ENCODE data around the gene TAAR1. TPM values are rescaled to one million over a fixed set of nuclear protein-coding genes. Genes with fewer than 3 reads are reported as not detected.

The TAAR1 gene
- polyA plus RNA-seq, 1 of the 3 experiments (the other 2 are of a cell fraction) = not detected

DNA sequence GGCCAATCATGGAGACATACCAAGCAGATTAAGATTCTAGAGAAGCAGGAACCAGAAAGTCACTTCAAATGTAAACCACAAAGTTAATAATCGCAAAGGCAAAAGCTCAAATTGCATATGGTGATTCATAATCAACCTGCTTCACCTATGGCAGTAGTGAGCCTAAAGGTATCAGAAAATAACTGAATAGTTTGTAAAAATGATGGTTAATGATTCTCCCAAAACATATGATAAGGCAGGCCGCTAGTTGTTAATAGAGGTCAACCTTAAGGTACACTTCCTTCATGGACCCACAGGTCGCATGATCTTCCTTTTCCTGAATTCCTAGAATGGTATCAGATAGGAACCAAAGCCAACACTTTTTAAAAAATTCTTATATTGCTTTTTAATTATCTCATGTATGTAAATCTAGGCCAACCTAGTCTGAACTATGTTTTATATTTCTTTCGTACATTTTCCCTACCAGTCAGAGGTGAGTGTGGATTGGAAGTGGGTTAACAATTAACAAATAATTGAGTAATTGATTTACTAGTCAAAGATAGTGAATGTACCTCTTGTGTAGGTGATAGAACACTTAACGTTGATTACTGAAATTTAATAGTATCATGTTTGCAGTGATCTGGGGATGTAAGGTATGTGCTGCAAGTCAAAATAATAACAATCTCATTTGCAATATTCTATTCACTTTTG, 51.3 kb downstream of the TAAR1 start:
- H4K20me1 ChIP-seq (ENCODE audit: insufficient read depth) = no peaks in the 10 kb centered on the region
- no peaks in the 10 kb centered on the region; the same call in 1 of the 2 replicates for H3K27me3 ChIP-seq (ENCODE audit: insufficient read depth)
- POLR2A ChIA-PET = no interaction called here
- H3K9me3 ChIP-seq = no peaks in the 10 kb centered on the region
- no peaks in the 10 kb centered on the region for H3K4me1 ChIP-seq (ENCODE audit: control insufficient read depth in 1 of 2, insufficient read depth in 2 of 2, low read depth in 1 of 2, low read length in 1 of 2)
- no peak overlapping the region for H2AFZ ChIP-seq (ENCODE audit: low read depth)
- no peaks in the 10 kb centered on the region for H3F3A ChIP-seq (replicated peaks; ENCODE audit: insufficient read depth)
- no peak overlapping the region for H3K27ac ChIP-seq (ENCODE audit: low read depth in 2 of 2, low read length in 1 of 2)
- TF ChIP-seq, protein P1, sequence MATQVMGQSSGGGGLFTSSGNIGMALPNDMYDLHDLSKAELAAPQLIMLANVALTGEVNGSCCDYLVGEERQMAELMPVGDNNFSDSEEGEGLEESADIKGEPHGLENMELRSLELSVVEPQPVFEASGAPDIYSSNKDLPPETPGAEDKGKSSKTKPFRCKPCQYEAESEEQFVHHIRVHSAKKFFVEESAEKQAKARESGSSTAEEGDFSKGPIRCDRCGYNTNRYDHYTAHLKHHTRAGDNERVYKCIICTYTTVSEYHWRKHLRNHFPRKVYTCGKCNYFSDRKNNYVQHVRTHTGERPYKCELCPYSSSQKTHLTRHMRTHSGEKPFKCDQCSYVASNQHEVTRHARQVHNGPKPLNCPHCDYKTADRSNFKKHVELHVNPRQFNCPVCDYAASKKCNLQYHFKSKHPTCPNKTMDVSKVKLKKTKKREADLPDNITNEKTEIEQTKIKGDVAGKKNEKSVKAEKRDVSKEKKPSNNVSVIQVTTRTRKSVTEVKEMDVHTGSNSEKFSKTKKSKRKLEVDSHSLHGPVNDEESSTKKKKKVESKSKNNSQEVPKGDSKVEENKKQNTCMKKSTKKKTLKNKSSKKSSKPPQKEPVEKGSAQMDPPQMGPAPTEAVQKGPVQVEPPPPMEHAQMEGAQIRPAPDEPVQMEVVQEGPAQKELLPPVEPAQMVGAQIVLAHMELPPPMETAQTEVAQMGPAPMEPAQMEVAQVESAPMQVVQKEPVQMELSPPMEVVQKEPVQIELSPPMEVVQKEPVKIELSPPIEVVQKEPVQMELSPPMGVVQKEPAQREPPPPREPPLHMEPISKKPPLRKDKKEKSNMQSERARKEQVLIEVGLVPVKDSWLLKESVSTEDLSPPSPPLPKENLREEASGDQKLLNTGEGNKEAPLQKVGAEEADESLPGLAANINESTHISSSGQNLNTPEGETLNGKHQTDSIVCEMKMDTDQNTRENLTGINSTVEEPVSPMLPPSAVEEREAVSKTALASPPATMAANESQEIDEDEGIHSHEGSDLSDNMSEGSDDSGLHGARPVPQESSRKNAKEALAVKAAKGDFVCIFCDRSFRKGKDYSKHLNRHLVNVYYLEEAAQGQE (IDR thresholded peaks at IDR 0.05; ENCODE audit: low read depth, low read length) = no peak
- TF ChIP-seq ELF1 (IDR thresholded peaks at IDR 0.05) (no peak), RXRA (IDR thresholded peaks at IDR 0.05; ENCODE audit: borderline replicate concordance, low read depth) (no peak), RFX5 (IDR thresholded peaks at IDR 0.05; ENCODE audit: low read length) (no peak), FOXJ3 (CRISPR knock-in tag; IDR thresholded peaks at IDR 0.05) (no peak), FOSL2 (IDR thresholded peaks at IDR 0.05; ENCODE audit: borderline replicate concordance, low read depth) (no peak), NRF1 (IDR thresholded peaks at IDR 0.05; ENCODE audit: low read depth, low read length) (no peak), YY1 (IDR thresholded peaks at IDR 0.05; ENCODE audit: low read depth) (no peak), FOXM1 (IDR thresholded peaks at IDR 0.05; ENCODE audit: low read depth) (no peak)
- TF ChIP-seq, protein P2, sequence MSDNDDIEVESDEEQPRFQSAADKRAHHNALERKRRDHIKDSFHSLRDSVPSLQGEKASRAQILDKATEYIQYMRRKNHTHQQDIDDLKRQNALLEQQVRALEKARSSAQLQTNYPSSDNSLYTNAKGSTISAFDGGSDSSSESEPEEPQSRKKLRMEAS (IDR thresholded peaks at IDR 0.05; ENCODE audit: low read depth) = no peak
- TF ChIP-seq, protein P3, sequence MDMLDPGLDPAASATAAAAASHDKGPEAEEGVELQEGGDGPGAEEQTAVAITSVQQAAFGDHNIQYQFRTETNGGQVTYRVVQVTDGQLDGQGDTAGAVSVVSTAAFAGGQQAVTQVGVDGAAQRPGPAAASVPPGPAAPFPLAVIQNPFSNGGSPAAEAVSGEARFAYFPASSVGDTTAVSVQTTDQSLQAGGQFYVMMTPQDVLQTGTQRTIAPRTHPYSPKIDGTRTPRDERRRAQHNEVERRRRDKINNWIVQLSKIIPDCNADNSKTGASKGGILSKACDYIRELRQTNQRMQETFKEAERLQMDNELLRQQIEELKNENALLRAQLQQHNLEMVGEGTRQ (IDR thresholded peaks at IDR 0.05; ENCODE audit: borderline replicate concordance, low read depth, low read length) = no peak
- H3K79me2 ChIP-seq (ENCODE audit: insufficient read depth) = no peaks in the 10 kb centered on the region
- WGBS (ENCODE audit: low lambda C conversion rate) = 25% methylated on average over 5 of the region's 5 CpGs
- no peaks in the 10 kb centered on the region for H3K36me3 ChIP-seq (replicated peaks in 1 of 2; ENCODE audit: control insufficient read depth in 1 of 2, insufficient read depth in 2 of 2, low read length in 1 of 2)
- H3K9ac ChIP-seq = no peak overlapping the region
- no peaks in the 10 kb centered on the region for H3K9me2 ChIP-seq
- no peak overlapping the region for H3K4me2 ChIP-seq
- CTCF ChIA-PET = no interaction called here
- DNase-seq = no peak
- no peak overlapping the region for H3K4me3 ChIP-seq (ENCODE audit: low read depth in 2 of 2, low read length in 1 of 2)

DNA sequence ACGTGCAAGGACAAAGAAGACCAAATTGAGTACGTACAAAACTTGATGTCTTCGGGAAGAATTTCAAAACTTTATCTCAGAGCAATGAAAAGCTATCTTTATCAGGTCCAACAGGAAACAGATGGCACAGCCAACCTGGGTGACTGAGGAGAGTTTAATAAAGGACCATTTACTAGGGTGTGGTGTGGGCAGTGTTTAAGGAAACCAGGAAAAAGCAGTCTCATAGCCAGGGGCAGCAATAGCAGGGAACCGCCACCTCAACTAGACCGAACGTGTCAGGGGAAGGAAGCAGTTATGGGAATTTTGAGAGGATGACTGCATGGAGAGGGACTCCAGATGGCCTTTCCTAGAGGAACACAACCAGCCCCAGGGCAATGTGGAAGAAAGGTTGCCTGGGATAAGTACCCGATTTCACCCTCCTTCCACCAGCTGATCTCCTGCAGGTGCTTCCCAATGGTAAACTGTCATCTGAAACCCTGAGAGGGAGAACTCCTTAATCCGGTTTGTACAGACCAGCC, 54.3 kb downstream of the TAAR1 start:
- DNase-seq = no peak
- no peak overlapping the region for H3K27ac ChIP-seq (ENCODE audit: low read depth in 2 of 2, low read length in 1 of 2)
- POLR2A ChIA-PET = no interaction called here
- H3K79me2 ChIP-seq (ENCODE audit: insufficient read depth) = no peaks in the 10 kb centered on the region
- no peaks in the 10 kb centered on the region; the same call in 1 of the 2 replicates for H3K27me3 ChIP-seq (ENCODE audit: insufficient read depth)
- no peak overlapping the region for H3K4me3 ChIP-seq (ENCODE audit: low read depth in 2 of 2, low read length in 1 of 2)
- H3K4me1 ChIP-seq (ENCODE audit: control insufficient read depth in 1 of 2, insufficient read depth in 2 of 2, low read depth in 1 of 2, low read length in 1 of 2) = no peaks in the 10 kb centered on the region
- H3K9me2 ChIP-seq = no peaks in the 10 kb centered on the region
- no peaks in the 10 kb centered on the region for H3K36me3 ChIP-seq (replicated peaks in 1 of 2; ENCODE audit: control insufficient read depth in 1 of 2, insufficient read depth in 2 of 2, low read length in 1 of 2)
- WGBS (ENCODE audit: low lambda C conversion rate) = 15% methylated on average over 8 of the region's 8 CpGs
- no peak overlapping the region for H3K9ac ChIP-seq
- CTCF ChIA-PET = interaction anchor here (1.7 kb wide), 1 partner anchor 325 kb away, joined by 3 read pairs; no protein-coding TSS in a partner anchor
- H3F3A ChIP-seq (replicated peaks; ENCODE audit: insufficient read depth) = no peaks in the 10 kb centered on the region
- no peaks in the 10 kb centered on the region for H3K9me3 ChIP-seq
- no peak overlapping the region for H3K4me2 ChIP-seq
- no peaks in the 10 kb centered on the region for H4K20me1 ChIP-seq (ENCODE audit: insufficient read depth)
- H2AFZ ChIP-seq (ENCODE audit: low read depth) = no peak overlapping the region
- TF ChIP-seq NRF1 (IDR thresholded peaks at IDR 0.05; ENCODE audit: low read depth, low read length) (no peak), GABPA (IDR thresholded peaks at IDR 0.05; ENCODE audit: low read depth) (no peak), TAF1 (IDR thresholded peaks at IDR 0.05; ENCODE audit: borderline replicate concordance, low read depth, low read length) (no peak), TCF12 (IDR thresholded peaks at IDR 0.05) (no peak), RXRA (IDR thresholded peaks at IDR 0.05; ENCODE audit: borderline replicate concordance, low read depth) (no peak), ELF1 (IDR thresholded peaks at IDR 0.05) (no peak), YY1 (IDR thresholded peaks at IDR 0.05; ENCODE audit: low read depth) (no peak), SMC3 (IDR thresholded peaks at IDR 0.05; ENCODE audit: low read depth, low read length) (no peak), RFX5 (IDR thresholded peaks at IDR 0.05; ENCODE audit: low read length) (no peak)
- TF ChIP-seq, protein P4, sequence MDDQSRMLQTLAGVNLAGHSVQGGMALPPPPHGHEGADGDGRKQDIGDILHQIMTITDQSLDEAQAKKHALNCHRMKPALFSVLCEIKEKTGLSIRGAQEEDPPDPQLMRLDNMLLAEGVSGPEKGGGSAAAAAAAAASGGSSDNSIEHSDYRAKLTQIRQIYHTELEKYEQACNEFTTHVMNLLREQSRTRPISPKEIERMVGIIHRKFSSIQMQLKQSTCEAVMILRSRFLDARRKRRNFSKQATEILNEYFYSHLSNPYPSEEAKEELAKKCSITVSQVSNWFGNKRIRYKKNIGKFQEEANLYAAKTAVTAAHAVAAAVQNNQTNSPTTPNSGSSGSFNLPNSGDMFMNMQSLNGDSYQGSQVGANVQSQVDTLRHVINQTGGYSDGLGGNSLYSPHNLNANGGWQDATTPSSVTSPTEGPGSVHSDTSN (IDR thresholded peaks at IDR 0.05) = no peak
- TF ChIP-seq, protein P2 (IDR thresholded peaks at IDR 0.05; ENCODE audit: low read depth) = no peak
- TF ChIP-seq, protein P1 (IDR thresholded peaks at IDR 0.05; ENCODE audit: low read depth, low read length) = no peak
